HG02571 (cell line): ENCODE data around the gene NECTIN2.
"Not testable (repeated sequence)": the region's sequence is repeated elsewhere in the genome, so short reads cannot be mapped to it uniquely, and the experiment has no call there.

Source experiments
- ATAC-seq: cut with Tn5 transposase; IDR thresholded peaks from one replicate; pipeline ENCODE4 v1.9.1; 2021; ENCODE audit warnings: mild to moderate bottlenecking, moderate library complexity; ENCODE audit not compliant: unreplicated experiment

The NECTIN2 gene

GRCh38 chr19:44882063-44882462 is 36.0 kb downstream of the NECTIN2 start:
- no peak for ATAC-seq

- ATAC-seq: not testable (repeated sequence)
Observed at GRCh38 chr19:44882619-44883397, 36.7 kb downstream of the NECTIN2 start.

- ATAC-seq: no peak
Observed at GRCh38 chr19:44883922-44884321, 37.8 kb downstream of the NECTIN2 start.

GRCh38 chr19:44884566-44884965 is 38.5 kb downstream of the NECTIN2 start:
- ATAC-seq: no peak

GRCh38 chr19:44886141-44886540 is 40.0 kb downstream of the NECTIN2 start:
- no peak for ATAC-seq

- ATAC-seq: no peak
Observed at GRCh38 chr19:44887648-44888047, 41.6 kb downstream of the NECTIN2 start.

- not testable (repeated sequence) for ATAC-seq
Observed at GRCh38 chr19:44888335-44888734, 42.2 kb downstream of the NECTIN2 start.

- no peak for ATAC-seq
Observed at GRCh38 chr19:44889830-44890365, 43.8 kb downstream of the NECTIN2 start.

- ATAC-seq: peak; percentile 80
Observed at GRCh38 chr19:44890366-44891015, 44.4 kb downstream of the NECTIN2 start.

GRCh38 chr19:44891016-44891882 is 45.2 kb downstream of the NECTIN2 start, which contains the start of gene TOMM40:
TOMM40 (plus strand) TSS chr19:44891254; CDS start chr19:44891416, 162 bp downstream.
- ATAC-seq: peak; percentile 64

- ATAC-seq: no peak
Observed at GRCh38 chr19:44892932-44893331, 46.8 kb downstream of the NECTIN2 start.

- ATAC-seq: no peak
Observed at GRCh38 chr19:44893332-44894051, 47.4 kb downstream of the NECTIN2 start.

GRCh38 chr19:44894052-44894400 is 47.9 kb downstream of the NECTIN2 start:
- no peak for ATAC-seq

- ATAC-seq: no peak
Observed at GRCh38 chr19:44894946-44895345, 48.8 kb downstream of the NECTIN2 start.

- no peak for ATAC-seq
Observed at GRCh38 chr19:44897835-44898234, 51.7 kb downstream of the NECTIN2 start.

GRCh38 chr19:44900328-44901244 is 54.5 kb downstream of the NECTIN2 start:
- no peak for ATAC-seq

GRCh38 chr19:44903216-44903601 is 57.1 kb downstream of the NECTIN2 start:
- no peak for ATAC-seq

GRCh38 chr19:44903602-44904425 is 57.7 kb downstream of the NECTIN2 start:
- ATAC-seq: no peak
